HG02588 (cell line): Measurements from ENCODE around the gene FANCE.
"Not testable (repeated sequence)": the region's sequence is repeated elsewhere in the genome, so short reads cannot be mapped to it uniquely, and the experiment has no call there.

Source experiments
- ATAC-seq: cut with Tn5 transposase; IDR thresholded peaks from one replicate; pipeline ENCODE4 v1.9.1; 2021; ENCODE audit warnings: mild to moderate bottlenecking, moderate library complexity; ENCODE audit not compliant: unreplicated experiment

Gene FANCE

GRCh38 chr6:35432291-35432690, 19.8 kb upstream of the FANCE start:
- no peak for ATAC-seq

GRCh38 chr6:35432702-35433101, 19.4 kb upstream of the FANCE start:
- ATAC-seq = not testable (repeated sequence)

GRCh38 chr6:35435074-35435837, 16.9 kb upstream of the FANCE start:
- ATAC-seq = no peak

GRCh38 chr6:35436071-35436857, 15.9 kb upstream of the FANCE start:
- no peak for ATAC-seq

DNA sequence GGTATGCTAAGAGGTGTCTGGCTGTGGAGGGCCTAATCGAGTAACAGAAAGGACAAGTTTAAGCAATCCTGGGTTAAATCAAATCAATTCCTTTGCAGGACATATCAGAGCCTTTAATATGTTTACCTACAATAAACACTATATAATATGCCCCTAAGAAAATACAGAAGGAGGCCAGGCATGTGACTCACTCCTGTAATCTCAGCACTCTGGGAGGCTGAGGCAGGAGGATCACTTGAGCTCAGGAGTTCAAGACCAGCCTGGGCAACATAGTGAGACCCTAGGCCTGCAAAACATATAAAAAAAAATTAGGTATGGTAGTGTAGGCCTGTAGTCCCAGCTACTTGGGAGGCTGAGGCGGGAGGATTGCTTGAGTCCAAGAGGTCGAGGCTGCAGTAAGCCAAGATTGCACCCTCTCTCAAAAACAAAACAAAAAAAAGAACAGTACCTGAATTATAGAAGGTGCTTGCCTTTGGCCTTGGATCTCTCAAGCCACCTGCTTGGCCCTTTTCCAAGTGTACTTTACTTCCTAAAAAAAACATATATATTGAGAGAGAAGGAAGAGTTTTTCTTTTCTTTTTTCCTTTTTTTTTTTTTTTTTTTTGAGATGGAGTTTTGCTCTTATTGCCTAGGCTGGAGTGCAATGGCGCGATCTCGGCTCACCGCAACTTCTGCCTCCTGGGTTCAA, 13.6 kb upstream of the FANCE start:
- not testable (repeated sequence) for ATAC-seq

DNA sequence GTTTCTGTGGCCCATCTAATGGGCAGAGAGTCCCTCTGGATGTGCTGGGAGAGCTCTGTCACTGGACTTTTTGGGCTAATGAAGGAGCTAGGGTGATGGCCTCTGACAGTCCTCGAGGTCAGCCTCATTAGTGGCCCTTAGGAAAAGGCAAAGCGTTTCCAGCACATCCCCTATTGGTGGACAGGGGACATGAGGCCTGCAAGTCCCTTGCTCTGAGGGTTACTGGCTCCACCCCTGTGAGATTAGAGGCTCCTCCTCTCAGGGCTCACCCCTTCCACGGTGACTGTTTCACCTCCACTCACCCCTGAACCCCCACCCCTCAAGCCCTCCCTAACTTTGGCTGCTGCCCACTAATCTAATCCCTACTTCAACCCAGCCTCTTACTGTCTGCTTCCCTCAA, 12.8 kb upstream of the FANCE start:
- no peak for ATAC-seq

DNA sequence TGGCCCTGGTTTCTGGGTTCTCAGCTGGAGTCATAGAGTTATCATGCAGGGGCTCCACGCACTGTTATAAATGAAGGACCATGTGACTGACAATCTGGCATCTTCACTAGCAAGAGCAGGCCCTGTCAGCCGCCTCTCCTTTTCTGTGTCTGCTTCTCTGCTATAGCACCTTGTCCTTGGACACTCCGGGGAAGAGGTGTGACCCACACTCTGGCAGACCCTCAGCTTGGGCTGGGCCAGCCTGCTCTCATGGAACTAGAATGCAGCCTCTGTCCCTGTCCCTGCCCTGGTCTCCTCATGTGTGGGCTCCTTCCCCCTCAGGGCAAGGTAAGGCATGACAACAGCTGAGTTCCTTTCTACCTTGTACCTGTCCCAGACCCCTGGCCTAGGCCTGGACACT, 10.9 kb upstream of the FANCE start:
- no peak for ATAC-seq

DNA sequence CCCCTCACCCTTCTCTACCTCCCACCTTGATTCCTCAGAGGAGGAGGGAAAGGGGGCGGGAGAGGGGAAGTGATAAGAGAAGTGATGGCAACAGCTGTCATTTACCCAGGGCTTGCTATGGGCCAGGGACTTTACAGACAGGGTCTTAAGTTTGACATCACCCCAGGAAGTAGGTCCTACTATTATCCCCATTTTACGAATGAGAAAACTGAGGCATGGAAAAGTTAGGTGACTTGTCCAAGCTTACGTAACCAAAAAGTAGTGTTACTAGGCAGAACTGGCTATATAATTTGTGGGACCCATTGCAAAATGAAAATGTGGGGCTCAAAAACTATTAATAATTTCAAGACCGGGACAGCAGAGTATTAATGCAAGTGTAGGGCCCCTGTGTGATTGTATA, 10.5 kb upstream of the FANCE start:
- no peak for ATAC-seq

- ATAC-seq = no peak
These were observed 9.4 kb upstream of the FANCE start for GRCh38 chr6:35442693-35443092.

- no peak for ATAC-seq
These were observed 8.7 kb upstream of the FANCE start for GRCh38 chr6:35443341-35444030.

DNA sequence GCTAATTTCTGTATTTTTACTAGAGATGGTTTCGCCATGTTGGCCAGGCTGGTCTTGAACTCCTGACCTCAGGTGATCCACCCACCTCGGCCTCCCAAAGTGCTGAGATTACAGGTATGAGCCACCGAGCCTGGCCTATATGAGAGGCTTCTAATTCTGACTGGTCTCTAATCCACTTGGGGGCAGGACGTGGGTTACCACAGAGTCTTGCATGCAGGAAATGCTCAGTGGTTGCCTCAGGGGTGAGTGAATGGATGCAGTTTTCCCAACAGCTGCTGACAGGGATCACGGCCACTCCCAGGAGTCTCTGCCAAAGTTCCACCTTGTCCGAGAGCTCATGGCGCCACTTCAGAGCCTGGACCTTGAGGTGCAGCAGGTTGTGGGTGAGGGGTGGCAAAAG, 6.4 kb upstream of the FANCE start:
- ATAC-seq = no peak

- ATAC-seq = no peak
These were observed 3.9 kb upstream of the FANCE start for GRCh38 chr6:35448191-35448590.

GRCh38 chr6:35449287-35449881, 2.8 kb upstream of the FANCE start:
- no peak for ATAC-seq

- ATAC-seq = no peak
These were observed 570 bp upstream of the FANCE start for GRCh38 chr6:35451354-35452182.

DNA sequence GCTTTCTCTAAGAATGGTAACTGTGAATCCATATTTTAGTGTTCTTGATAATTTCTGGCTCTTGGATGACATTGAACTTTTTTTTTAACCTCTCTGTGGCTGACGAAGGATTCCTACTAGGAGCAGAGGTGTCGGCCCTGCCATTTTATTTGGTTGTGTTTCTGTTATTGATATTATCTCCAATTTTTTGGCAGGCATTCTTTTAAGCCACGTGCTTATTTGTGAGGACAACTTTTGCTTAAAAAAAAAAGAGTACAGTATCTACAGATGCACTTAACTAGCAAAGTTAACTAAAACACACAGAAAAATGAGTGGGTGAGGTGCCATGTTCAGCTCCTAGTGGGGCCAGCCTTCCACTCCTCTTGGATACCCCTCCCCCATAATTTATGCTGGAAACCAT, 1.1 kb downstream of the FANCE start:
- no peak for ATAC-seq

DNA sequence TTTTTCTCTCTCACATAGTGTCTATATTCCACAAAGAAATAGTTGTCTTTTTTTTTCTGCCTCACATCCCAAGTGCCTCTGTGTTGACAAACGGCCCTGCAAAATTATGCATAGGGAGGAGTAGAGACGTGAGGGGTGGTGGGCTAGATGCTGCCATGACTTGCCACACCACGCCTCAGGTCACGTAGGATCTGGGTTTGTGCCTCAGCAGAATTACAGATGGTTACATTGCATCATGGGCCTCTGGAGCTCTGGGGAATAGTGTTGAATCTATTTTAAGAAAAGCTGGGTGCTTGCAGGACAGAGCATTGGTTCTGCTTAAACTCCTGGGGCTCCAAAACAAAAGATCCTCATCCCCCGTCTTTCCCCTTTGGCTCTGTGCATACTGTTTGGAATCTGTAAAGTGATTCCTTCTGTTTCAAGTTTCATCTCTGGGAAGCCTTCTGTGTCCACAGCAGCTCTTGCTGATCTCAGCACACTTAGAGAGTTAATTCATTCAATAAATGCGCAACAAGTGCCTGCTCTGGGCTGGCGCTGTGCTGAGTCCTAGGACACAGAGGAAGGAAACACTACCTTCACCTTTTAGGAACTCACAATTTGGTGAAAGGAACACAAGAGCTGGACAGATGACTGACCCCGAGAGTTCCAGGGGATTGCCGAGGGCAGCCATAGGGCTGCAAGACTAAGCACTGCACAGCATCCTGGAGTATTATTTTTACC, 2.4 kb downstream of the FANCE start:
- ATAC-seq = no peak

GRCh38 chr6:35457907-35458306, 5.8 kb downstream of the FANCE start:
- ATAC-seq = no peak

DNA sequence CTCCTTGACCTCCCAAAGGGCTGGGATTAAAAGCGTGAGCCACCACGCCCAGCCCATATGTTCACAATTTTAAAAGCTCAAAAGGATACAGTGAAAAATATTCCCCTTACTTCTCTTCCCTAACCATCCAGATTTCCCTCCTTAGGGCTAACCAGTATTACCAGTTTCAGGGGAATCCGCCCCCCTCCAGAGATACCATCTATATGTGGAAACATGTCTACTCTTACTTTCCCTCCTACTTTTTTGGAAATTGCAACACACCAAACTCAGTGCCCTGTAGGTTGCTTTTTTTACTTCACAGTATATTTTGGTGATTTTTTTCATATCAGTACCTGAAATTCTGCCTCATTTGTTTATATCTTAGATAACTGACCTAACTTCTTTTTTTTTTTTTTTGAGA, 9.1 kb downstream of the FANCE start:
- no peak for ATAC-seq

DNA sequence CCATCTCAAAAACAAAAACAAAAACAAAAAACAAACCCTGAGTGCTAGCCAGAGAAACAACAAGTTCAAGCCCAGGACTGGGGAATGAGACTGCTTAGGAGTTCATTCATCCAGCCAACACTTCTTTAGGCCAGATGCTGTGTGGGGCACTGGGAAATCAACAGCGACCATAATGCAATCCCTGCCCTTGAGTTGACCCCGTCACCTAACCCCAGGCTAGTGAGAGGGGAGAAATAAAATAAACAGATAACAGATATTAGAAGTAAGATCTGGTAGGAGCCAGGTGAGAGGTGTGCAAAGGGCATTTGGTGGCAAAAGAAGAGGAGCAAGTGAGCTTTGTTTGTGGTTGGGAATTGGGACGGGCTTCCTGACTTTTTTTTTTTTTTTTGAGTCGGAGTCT, 11.2 kb downstream of the FANCE start:
- no peak for ATAC-seq
